HG03565 (cell line): ENCODE measurements around the gene RAB13.

ENCODE experiments used
- ATAC-seq: cut with Tn5 transposase; IDR thresholded peaks from one replicate; pipeline ENCODE4 v1.9.1; 2021; ENCODE audit warnings: mild to moderate bottlenecking, moderate library complexity; ENCODE audit not compliant: unreplicated experiment

RAB13 gene

GRCh38 chr1:153934746-153935145 lies 51.4 kb downstream of the RAB13 start:
- ATAC-seq: no peak

DNA sequence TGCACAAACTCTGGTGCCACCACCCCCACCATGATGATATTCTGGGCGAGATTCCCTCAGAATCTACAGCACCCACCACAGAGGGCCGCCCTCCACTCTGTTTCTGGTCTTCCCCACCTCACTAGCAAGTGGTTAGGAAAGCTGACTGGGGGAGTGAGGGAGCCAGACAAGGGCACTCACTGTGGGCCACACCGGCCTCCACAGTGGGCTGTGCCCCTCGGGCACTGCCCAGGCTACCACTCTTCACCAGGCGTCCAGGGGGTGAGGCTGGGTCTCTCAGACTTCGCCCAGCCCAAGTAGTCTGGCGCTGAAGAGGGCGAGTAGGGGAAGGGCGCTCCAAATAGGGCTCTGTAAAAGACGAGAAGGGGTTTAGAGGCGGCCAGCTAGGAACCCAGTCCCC lies 52.2 kb downstream of the RAB13 start:
- no peak for ATAC-seq

GRCh38 chr1:153933430-153933829 lies 52.7 kb downstream of the RAB13 start:
- ATAC-seq: no peak

DNA sequence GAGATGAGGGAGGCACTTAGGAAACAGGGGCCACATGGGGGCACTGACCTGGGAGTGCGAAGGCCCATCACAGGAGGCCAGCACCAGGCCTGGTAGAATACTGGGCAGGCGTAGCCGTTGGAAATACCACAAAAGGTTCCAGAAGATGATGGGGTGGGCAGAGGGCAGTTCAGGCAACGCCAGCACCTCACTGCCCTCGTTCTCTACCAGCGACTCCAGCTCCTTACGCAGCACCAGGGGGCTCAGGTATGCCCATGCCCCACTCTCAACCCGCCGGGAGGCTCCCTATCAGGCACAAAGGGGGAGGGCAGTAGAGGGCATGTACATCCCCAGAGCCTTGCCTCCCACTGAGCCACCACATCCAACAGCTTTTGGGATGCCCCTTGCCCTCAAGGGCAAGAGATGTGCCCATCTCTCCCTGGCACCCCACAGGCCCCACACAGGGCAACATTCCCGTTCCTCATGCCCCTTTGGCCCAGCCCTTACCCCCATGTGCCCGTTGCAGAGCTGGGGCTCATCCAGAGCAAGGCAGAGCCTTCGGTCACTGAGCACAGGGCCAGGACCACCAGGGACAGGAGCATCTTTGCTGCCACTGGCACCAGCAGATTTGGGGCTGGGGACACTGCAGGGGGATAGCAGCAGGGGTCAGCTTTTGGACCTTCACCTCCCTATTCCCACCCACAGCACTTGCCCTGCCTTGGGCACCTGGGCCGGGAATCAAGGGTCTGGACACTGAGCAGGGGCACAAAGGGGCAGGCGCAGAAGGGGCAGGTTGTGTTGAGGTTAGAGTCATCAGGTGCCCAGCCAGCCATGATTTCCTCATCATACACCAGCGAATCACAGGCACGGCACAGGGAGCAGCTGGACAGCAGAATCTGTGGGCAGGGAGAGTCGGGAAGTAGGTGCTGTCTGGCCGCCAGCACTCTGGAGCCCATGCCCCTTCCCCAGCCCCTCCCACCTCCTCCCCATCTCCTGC lies 53.7 kb downstream of the RAB13 start:
- ATAC-seq: no peak
